Natural killer cell (primary cell): Measurements from ENCODE around the gene CACNA1C. TPM values are rescaled to one million over a fixed set of nuclear protein-coding genes. Genes with fewer than 3 reads are reported as not detected.

Source experiments
- ATAC-seq, 3 donors: fragments of 150-1000 bp in 2 of 3; fragments of 200-7000 bp in 1 of 3; cut with Tn5 transposase; 1 replicate in 1 of 3; 2 replicates in 2 of 3; pipeline ENCODE4 v1.10.0; 2021; ENCODE audit warnings: mild to moderate bottlenecking in 2 of 3, moderate library complexity in 2 of 3
- DNase-seq, 2 donors: peaks; one replicate each; pipeline versions ENCODE4 v3.0.0 to v3.0.0-alpha.2; 2013 to 2021; ENCODE audit warnings: mixed read lengths in 1 of 2
- H3K27ac ChIP-seq: one replicate; pipeline ENCODE4 v1.5.1; 2013; ENCODE audit warnings: mild to moderate bottlenecking, low read length
- H3K27me3 ChIP-seq: one replicate; pipeline ENCODE4 v1.6.1; 2013; ENCODE audit warnings: low read length; ENCODE audit not compliant: control insufficient read depth, insufficient read depth
- H3K36me3 ChIP-seq: one replicate; pipeline ENCODE4 v1.6.1; 2013; ENCODE audit warnings: low read length; ENCODE audit not compliant: control insufficient read depth, insufficient read depth
- H3K4me1 ChIP-seq: one replicate; pipeline ENCODE4 v1.6.1; 2013; ENCODE audit warnings: low read length; ENCODE audit not compliant: control insufficient read depth, insufficient read depth
- H3K4me3 ChIP-seq: one replicate; pipeline ENCODE4 v1.5.1; 2013; ENCODE audit warnings: low read length
- H3K9me3 ChIP-seq: one replicate; pipeline ENCODE4 v1.6.1; 2013; ENCODE audit warnings: low read length; ENCODE audit not compliant: control insufficient read depth, insufficient read depth
- H3K27ac Mint-ChIP-seq, 2 donors: one replicate each; pipeline ENCODE4 v1.8.0; 2022; ENCODE audit warnings: mild to moderate bottlenecking in 2 of 2, mixed read lengths in 2 of 2, moderate library complexity in 1 of 2
- H3K27me3 Mint-ChIP-seq, 2 donors: one replicate each; pipeline ENCODE4 v1.8.0; 2022; ENCODE audit warnings: low read depth in 2 of 2, mixed read lengths in 2 of 2
- H3K36me3 Mint-ChIP-seq: one replicate; pipeline ENCODE4 v1.8.0; 2022; ENCODE audit warnings: mixed read lengths
- H3K4me1 Mint-ChIP-seq, 2 donors: one replicate each; pipeline ENCODE4 v1.8.0; 2022; ENCODE audit warnings: mixed read lengths in 2 of 2
- H3K4me3 Mint-ChIP-seq: one replicate; pipeline ENCODE4 v1.8.0; 2022; ENCODE audit warnings: mild to moderate bottlenecking, moderate library complexity, mixed read lengths
- H3K9me3 Mint-ChIP-seq, 2 donors: one replicate each; pipeline ENCODE4 v1.8.0; 2022; ENCODE audit warnings: mixed read lengths in 2 of 2
- WGBS: methylation state at CpG from one replicate; pipeline ENCODE4 v1.1.7; 2013; ENCODE audit warnings: missing lambda C conversion rate; ENCODE audit not compliant: insufficient coverage; 5-methylcytosine and 5-hydroxymethylcytosine counted together
- intact Hi-C: fragments of 100-400 bp; cut with micrococcal nuclease; formaldehyde crosslinking; loops from one replicate; pipeline ENCODE4 v1.14.2; 2022
- total RNA-seq, 4 donors: library from RNA; stranded (reverse); fragments of 120-200 nt in 1 of 4; gene quantifications; one replicate each; pipeline versions ENCODE4 v1.2.3 to v1.2.4, GENCODE V29; 2013 to 2022
- TF ChIP-seq, protein P1 (sequence below): fragments of 200-600 bp; IDR thresholded peaks from one replicate; pipeline ENCODE4 v1.8.0; 2022; ENCODE audit warnings: antibody characterized with exemption

The CACNA1C gene
- total RNA-seq, 3 donors from 2014 or later (not counting 1 experiment from before 2014, with no cell fraction given): 0.07 to 0.35 (median 0.08) TPM

DNA sequence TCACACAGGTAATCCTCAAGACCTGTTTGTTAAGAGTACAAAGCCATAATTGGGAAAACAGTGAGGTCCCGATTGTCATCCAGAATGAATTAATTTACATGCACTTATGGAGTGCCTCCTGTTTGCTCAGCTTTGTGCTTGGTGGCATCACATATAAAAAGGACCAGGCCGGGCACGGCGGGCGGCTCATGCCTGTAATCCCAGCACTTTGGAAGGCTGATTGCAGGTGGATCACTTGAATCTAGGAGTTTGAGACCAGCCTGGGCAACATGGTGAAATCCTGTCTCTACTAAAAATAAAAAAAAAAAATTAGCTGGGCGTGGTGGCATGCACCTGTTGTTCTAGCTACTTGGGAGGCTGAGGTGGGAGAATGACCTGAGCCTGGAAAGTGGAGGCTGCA is 247.4 kb downstream of the CACNA1C start:
- Histone ChIP-seq H3K4me3 (no peak overlapping the region), H3K27ac (no peak overlapping the region), H3K36me3 (no peaks in the 10 kb centered on the region), H3K9me3 (no peaks in the 10 kb centered on the region), H3K27me3 (no peaks in the 10 kb centered on the region), H3K4me1 (no peaks in the 10 kb centered on the region)
- no peak overlapping the region for H3K4me3 Mint-ChIP-seq
- no peak overlapping the region for H3K27ac Mint-ChIP-seq
- H3K27me3 Mint-ChIP-seq: peaks cover 6 to 8% of the 10 kb centered on the region in 2 donors
- no peak for DNase-seq
- H3K9me3 Mint-ChIP-seq: no peaks in the 10 kb centered on the region
- TF ChIP-seq, protein P1, sequence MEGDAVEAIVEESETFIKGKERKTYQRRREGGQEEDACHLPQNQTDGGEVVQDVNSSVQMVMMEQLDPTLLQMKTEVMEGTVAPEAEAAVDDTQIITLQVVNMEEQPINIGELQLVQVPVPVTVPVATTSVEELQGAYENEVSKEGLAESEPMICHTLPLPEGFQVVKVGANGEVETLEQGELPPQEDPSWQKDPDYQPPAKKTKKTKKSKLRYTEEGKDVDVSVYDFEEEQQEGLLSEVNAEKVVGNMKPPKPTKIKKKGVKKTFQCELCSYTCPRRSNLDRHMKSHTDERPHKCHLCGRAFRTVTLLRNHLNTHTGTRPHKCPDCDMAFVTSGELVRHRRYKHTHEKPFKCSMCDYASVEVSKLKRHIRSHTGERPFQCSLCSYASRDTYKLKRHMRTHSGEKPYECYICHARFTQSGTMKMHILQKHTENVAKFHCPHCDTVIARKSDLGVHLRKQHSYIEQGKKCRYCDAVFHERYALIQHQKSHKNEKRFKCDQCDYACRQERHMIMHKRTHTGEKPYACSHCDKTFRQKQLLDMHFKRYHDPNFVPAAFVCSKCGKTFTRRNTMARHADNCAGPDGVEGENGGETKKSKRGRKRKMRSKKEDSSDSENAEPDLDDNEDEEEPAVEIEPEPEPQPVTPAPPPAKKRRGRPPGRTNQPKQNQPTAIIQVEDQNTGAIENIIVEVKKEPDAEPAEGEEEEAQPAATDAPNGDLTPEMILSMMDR: no peak
- WGBS: 94% methylated on average over 6 of the region's 6 CpGs
- peaks cover 0 to 2% of the 10 kb centered on the region in 2 donors for H3K4me1 Mint-ChIP-seq
- no peak for ATAC-seq
- H3K36me3 Mint-ChIP-seq: no peaks in the 10 kb centered on the region
- intact Hi-C loops: no loop called here

DNA sequence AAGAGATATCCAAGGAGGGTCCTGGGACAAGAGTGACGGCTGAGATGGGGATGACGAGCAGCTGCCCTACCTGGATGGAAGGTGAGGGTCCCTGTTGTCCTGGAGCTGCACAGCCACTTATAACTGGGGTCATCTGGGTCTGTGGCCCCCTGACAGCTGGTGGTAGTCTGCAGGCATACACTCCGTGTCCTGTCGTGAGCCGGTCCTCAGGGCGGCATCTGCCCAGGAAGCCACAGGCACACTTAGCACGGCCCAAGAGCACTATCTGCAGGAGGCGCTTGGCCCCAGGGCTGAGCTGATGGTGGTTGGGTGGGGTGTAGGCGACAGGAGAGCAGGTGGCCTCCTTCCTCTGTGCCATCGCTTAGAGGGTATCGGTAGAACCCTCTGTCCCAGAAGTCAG is 248.1 kb downstream of the CACNA1C start:
- H3K27me3 ChIP-seq: no peaks in the 10 kb centered on the region
- Mint-ChIP-seq H3K9me3 (no peaks in the 10 kb centered on the region), H3K36me3 (no peaks in the 10 kb centered on the region), H3K4me1 (no peaks in the 10 kb centered on the region), H3K27ac (no peak overlapping the region), H3K4me3 (no peak overlapping the region), H3K27me3 (peaks cover 6 to 9% of the 10 kb centered on the region in 2 donors)
- H3K27ac ChIP-seq: no peak overlapping the region
- no peak for ATAC-seq
- no peaks in the 10 kb centered on the region for H3K36me3 ChIP-seq
- WGBS: 70% methylated on average over 11 of the region's 11 CpGs
- intact Hi-C loops: no loop called here
- H3K4me1 ChIP-seq: no peaks in the 10 kb centered on the region
- no peaks in the 10 kb centered on the region for H3K9me3 ChIP-seq
- TF ChIP-seq, protein P1: no peak
- no peak for DNase-seq
- no peak overlapping the region for H3K4me3 ChIP-seq

DNA sequence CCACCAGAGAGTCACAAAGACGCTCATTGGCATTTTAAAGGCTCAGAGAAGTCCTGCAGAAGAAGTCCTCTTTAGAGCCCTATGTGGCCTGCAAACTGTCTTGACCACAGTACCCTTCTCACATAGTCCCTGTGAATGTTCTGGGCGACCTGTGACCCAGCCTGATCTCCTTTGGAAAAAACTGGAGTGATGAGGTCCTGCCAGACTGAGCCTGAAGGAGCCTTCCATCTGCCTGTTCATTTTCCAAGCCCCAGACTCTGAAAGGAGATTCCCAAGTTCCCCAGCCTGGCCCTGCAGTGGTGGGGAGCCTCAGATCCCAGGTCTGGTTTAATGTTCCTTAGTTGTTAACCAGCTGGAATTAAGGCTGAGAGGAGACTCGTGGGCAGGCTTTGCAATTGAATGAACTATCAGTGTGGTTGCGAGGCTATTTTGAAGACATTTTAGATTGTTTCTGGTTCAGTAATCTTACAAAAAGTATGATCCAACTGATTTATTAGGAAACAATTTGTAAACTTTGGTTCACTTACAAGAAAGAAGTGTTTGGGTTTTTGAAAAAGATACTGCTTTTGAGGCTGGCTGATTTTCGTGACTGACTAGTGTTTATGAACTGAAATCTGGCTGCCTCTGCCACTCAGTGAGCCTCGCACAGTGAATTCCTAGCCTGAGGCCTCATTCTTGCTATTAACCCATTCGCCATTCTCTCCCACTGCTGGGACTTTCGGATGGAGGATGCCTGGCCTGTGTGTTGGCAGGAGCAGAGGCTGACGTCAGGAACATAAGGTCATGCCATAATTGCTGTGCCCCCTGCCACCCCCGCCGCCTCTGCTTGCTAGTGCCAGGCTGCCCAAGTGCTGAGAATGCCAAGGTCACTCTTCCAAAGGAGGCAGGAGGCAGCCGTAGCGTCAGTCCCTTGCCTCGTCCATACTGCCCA is 249.0 kb downstream of the CACNA1C start:
- peaks cover 6 to 8% of the 10 kb centered on the region in 2 donors for H3K27me3 Mint-ChIP-seq
- no peak for DNase-seq
- intact Hi-C loops: no loop called here

More for the DNA sequence above, 249.0 kb downstream of the CACNA1C start:
- H3K27me3 ChIP-seq: no peaks in the 10 kb centered on the region
- Mint-ChIP-seq H3K4me1 (no peaks in the 10 kb centered on the region), H3K9me3 (no peaks in the 10 kb centered on the region), H3K27ac (no peak overlapping the region), H3K36me3 (no peaks in the 10 kb centered on the region), H3K4me3 (no peak overlapping the region)
- TF ChIP-seq, protein P1: no peak
- no peak overlapping the region for H3K27ac ChIP-seq
- WGBS: 87% methylated on average over 14 of the region's 14 CpGs
- no peaks in the 10 kb centered on the region for H3K9me3 ChIP-seq
- no peaks in the 10 kb centered on the region for H3K4me1 ChIP-seq
- no peak for ATAC-seq
- no peaks in the 10 kb centered on the region for H3K36me3 ChIP-seq
- no peak overlapping the region for H3K4me3 ChIP-seq
